HG02798 (cell line): ENCODE measurements around the gene POLR2J.
"Not testable (repeated sequence)": the region's sequence is repeated elsewhere in the genome, so short reads cannot be mapped to it uniquely, and the experiment has no call there.

ENCODE experiments used
- ATAC-seq: cut with Tn5 transposase; IDR thresholded peaks from one replicate; pipeline ENCODE4 v1.9.1; 2021; ENCODE audit warnings: mild to moderate bottlenecking; ENCODE audit not compliant: unreplicated experiment, poor library complexity

The POLR2J gene

DNA sequence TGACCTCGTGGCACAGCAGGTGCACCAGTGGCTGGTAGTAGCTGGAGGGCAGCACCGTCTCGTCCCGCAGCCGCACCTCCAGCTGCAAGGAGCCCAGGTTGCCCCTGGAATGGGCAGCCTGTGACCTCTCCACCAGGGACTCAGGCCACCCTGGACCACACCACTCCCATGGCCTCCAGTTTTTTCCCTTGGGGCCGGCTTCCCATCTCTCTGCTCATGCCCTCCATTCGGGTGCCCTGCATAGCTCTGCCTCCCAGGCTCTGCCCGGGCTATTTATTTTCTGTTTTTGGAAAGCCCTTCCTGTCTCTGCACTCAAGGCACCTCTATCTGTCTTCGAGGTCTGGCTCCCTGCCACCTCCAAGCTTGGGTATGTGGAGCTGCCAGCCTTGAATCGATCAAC is 18.1 kb upstream of the POLR2J start:
- not testable (repeated sequence) for ATAC-seq

DNA sequence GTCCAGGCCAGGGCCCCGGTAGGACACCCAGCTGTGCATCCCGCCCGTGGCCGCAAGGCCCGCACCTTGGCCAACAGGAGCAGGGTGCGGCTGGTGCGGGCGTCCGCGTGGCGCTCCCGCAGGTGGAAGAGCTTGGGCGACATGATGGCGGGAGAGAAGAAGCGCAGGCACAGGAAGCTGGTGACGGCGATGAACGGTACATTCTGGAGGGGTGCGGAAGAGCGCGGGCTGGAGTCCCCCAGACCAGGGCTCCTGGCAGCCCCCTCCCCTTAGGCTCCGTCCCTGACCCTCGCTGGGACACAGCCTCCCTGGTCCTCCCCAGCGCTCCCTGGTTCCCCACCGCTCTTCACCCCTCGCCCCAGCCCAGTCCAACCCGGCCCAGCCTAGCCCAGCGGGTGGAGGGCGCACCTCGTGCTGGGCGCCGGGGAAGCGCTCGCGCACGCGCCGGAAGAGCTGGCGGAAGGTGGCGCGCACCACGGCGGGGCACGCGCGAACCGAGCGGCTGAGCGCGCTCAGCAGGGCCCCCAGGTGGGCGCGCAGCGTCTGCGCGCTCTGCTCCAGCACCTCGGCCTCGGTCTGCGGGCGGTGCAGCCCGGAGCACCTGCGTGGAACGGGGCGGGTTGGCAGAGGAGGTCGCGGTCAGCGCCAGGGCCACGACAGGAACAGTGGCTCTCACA is 15.9 kb upstream of the POLR2J start:
- ATAC-seq = peak; percentile 73

DNA sequence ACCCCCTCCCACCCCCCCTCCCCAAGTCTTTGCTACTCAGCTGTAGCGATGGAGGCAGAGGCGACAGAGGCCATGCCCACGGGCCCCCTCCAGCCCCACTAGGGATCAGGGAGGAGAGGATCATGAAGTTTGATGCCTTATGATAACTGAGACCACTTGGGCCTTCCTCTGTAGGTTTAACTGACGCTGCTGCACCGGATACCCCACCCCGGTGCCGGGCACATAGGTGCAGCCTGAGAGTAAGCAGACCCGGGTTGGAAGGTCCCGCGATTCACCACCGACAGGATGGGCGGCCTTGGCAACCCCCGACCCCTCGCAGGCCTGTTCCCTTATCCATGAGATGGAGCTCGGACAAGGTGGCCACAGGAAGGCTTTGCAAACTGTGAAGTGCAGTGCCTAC is 15.3 kb upstream of the POLR2J start:
- not testable (repeated sequence) for ATAC-seq

DNA sequence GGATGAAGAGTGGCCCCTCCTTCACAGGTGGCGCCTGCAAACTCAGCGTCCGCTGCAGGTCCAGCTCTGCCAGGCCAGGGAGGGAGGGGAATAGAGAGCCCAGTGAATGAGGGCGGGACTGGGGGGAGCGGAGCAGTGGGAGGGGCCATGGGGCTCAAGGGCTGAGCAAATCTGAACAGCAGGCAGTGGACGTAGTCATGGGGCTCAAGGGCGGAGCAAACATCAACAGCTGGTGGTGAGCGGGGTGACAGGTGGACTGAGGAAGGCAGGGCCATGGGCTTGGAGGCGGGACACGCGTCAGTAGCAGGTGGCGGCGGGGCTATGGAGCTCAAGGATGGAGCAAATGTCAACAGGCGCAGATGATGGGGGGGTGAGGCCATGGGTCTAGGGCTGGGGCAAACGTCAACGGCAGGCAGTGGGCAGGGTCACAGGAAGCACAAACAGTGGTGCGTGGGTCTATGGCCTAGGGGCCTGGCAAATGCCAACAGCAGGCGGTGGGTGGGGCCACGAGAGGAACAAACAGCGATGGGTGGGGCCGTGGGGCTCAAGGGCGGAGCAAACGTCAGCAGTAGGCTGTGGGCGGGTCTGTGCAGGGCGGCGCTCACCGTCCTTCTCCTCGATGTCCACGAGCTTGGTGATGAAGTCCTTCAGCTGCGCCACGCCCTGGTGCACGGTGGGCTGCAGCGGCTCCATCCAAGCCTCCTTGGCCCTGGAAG is 14.7 kb upstream of the POLR2J start:
- peak; percentile 52 for ATAC-seq

DNA sequence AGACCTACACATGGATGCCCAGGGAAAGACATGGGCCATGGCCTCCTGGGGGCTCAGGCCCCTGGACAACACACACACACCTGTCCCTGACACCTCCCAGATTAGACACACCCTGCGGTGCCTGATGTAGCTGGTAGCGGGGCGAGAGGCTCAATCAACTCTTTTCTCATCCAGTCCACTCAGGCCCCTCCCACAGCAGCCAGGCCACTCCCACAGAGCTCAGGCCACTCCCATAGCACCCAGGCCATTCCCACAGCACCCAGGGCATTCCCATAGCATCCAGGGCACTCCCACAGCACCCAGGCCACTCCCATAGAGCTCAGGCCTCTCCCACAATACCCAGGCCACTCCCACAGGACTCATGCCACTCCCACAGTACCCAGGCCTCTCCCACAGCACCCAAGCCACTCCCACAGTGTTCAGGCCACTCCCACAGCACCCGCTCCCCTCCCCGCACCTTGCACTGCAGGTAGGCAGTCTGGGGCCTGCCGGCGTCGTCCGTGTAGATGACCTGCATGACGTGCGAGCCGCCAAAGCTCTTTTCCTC is 11.9 kb upstream of the POLR2J start:
- peak; percentile 52 for ATAC-seq

DNA sequence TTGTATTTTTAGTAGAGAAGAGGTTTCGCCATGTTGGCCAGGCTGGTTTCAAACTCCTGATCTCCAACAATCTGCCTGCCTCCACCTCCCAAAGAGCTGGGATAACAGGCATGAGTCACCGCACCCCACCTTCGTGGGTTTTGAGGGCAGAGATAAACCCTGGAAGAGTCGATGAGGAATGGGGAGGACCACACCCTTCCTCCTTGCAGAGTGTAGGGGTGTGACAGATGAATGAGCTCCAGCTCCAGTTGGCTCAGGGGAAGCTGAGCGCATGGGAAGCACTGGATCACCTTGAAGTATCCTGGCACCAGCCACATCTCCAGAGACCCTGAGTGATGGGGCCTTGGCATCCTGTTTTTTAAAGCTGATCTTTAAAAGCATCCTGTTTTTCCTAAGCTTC is 5.6 kb upstream of the POLR2J start:
- ATAC-seq = not testable (repeated sequence)

DNA sequence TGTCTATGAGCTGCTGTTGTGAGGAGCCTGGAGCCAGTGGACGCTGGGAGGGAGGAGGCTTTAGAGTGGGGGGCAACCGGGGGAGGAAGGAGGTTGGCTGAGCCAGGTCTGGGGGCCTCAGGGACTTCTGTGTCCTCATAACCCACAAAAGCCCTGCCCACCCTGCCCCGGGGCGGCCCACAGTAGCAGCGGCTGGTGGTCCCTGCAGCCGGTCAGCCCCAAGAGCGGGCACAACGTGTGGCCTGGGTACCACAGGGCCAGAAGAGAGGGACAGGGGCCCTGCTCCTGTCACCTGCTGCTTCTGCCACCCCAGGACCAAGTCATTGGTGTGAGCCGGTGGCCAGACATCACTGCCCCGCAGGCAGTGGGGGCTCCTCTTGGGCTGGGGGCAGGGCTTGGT is 3.2 kb upstream of the POLR2J start:
- not testable (repeated sequence) for ATAC-seq

DNA sequence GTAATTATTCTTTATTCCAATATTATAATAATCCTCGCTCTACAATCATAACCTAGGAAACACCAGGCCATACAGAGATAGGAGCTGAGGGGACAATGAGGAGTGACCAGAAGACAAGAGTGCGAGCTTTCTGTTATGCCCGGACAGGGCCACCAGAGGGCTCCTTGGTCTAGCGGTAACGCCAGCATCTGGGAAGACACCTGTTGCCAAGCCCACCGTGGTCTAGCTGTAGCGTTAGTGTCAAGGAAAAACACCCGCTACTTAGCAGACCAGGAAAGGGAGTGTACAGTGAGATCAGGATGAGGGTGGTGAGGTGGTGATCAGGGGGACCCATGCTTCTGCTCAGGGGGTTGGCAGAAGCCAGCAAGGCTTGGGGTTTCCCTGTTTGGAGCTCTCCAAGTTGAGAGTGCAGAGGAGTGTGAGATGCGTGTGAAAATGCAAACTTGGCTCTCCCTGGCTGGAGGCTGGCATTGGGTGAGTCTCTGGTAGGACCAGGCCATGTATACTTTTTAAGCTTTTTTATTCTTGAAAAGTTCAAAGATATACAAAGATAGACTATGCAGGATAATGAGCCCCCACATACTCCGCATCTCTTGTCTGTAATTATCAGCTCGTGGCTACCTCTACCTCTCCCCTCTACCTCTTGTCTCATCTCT is 1.4 kb upstream of the POLR2J start:
- not testable (repeated sequence) for ATAC-seq

DNA sequence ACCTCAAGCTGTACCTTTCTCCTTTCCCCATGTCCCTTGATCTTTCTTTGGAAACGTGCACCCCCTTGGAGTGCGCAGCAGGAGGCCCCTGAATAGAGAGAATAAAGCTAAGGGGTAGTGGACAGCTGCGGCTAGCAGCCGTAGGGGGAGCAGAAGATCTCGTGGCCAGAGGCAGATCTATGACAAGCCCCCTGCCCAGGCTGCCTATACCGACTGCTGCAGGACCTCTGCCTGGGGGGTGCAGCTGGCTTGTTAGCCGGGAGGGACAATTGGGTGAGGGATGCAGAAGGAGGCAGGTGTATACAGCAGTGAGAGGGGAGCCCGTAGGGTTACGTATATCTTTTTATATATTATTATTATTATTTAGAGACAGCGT is 475 bp upstream of the POLR2J start:
- peak; percentile 25 for ATAC-seq

DNA sequence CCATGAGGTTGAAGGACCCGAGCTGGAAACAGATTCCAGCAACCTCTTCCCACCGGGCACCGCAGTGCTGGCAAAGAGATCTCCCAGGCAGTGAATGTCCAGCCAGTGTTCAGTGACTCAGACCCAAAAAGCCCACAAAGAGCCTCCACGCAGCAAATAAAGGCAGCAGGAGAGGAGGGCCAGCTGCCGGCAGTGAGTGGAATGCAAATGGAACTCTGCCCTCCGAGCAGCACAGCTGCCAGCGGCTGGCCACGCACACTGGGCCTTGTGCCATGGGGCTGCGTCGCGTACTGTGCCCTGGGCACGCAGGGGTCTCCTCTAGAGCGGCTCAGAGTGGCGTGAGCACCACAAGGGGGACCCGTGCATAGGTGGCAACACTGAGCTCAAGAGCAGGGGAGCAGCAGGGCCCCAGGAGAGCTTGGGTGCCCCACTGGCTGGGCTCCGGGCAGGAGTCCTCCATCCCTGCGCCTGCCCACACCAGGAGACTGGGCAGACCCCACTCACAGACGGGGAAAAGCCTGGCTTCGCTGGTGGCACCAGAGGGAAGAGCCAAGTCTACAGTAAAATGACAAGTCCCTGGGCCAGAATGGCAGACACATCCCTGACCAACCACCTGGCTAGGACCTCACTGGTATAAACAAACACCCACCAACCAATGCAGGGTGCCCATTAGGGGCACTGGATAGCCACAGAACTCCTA is 3.8 kb downstream of the POLR2J start:
- not testable (repeated sequence) for ATAC-seq

DNA sequence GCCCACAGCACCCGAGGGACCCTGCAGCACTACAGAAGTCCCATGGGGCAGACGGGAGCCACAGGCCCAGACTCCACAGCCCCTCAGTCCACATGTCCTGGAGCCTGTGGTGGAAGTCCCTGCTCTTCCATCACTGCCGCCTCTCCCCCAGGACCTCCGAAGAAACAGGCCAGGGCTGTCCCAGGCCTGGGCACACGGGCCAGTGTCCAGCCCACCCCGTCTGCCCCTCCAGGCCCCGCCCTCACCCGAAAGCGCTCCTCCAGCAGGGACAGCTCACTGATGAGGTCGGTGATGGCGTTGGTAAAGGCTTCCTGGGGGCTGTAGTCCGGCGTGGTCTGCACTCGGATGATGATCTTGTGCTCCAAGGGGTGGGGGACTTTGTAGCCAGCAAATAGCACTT is 4.6 kb downstream of the POLR2J start:
- ATAC-seq = not testable (repeated sequence)

DNA sequence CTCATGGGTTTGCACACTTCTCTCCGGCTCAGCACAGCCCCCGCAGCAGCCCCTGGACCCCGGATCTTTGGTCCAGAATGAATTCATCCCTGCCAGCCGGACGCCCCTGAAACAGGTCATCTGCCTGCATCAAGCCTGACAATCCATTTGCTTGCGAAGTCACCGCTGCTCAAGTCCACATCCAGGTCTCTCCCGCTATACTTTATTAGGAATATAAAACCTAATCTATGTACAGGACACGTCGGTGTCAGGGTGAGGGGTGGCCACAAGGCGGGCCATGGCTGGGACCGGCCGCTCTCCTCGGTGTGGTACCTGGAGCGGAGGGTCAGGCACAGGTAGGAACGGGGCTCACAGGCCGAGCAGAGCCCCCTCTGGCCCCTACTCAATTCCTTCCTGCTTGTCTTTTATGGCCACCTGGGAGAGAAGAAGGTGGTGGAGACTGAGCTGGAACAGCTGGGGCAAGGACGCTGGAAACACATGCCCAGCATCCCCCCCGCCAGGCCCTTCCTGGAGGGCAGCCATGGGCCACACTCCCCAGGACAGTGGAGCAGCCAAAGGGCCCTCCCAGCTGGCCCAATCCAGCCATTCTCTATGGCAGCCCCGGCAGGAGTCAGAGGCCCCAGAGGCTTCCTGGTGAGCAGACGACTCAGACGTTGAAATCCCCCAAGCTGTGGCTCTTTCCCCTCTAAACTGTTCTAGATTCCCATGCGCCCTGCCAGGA is 5.3 kb downstream of the POLR2J start:
- no peak for ATAC-seq

DNA sequence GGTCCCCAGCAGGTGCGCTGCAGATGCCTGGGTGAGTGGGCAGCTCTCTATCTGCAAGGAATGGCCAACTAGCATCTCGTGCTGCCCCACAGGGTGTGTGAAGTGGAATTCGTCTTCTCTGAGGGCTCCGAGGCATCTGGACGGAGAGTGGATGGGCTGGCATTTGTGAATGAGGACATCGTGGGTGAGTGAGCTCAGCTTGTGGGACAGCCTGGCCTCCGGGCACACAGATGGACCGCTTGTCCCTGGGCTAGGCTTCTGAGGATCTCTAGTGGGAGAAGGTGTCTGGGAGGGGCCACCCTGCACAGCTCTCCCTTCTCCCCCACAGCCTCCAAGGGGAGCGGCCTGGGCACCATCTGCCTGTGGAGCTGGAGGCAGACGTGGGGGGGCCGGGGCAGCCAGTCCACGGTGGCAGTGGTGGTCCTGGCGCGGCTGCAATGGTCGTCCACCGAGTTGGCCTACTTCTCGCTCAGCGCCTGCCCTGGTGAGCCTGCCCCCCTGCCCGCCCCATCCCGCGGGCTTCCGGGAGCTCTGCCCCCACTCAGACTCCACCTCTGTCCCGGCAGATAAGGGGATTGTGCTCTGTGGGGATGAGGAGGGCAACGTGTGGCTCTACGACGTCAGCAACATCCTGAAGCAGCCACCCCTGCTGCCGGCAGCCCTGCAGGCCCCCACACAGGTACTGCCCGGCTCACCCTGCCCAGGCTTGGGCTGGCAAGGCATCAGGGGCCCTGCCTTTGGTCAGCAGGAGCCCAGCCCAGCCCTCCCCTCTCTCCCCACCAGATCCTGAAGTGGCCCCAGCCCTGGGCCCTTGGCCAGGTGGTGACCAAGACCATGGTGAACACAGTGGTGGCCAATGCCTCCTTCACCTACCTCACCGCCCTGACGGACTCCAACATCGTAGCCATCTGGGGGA is 6.3 kb downstream of the POLR2J start:
- no peak for ATAC-seq

DNA sequence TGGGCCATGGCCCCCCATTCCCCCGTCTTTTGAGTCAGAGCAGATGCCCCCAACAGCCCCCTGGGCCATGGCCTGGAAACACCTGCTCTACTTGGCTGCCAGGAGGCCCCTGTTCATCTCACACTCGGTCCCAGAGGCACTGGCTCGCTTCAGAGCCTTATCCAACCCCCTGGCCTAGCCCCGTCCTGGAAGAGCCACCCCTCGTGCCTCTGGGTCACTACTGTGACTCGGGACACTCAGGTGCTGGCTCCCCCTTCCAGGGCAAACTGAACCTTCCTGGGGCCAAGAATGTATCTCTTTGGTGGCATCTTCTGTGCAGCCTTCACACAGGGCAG is 7.0 kb downstream of the POLR2J start:
- ATAC-seq = no peak

DNA sequence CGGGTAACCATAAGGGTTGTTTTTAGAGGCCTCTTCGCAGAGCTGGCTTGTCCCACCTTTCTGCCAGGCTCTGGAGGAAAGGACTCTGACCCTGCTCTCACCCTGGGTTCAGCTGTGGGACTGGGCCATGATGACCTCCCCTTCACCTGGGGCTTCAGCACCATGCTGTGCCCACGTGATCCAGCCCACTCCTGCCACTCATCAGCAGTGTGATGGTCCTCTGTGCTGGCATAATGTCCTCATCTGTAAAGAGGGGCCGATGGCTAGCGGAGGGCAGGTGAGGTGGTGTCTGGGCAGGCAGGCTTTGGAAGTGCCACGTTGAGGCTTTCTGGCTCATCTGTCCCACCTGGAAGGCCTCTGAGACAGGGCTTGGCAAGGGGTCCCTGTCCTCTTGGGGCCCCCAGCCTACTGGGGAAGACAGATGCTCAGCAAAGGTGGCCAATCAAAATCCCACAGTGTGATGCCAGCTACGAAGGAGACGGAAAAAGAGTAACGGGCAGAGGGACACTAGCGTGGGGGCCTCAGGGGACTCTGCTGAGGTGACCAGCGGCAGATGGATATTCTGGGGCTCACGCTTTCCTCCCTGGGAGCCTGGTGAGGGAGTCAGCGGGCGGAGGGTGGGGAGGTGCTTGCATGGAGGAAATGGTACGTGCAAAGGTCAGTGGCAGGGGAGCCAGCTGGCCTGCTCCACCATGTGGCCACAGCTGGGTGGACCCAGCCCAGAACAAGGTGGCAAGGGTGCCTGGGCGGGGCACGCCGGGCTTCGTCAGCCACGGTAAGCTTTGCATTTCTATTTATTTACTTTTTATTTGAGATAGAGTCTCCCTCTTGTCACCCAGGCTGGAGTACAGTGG is 8.5 kb downstream of the POLR2J start:
- no peak for ATAC-seq

DNA sequence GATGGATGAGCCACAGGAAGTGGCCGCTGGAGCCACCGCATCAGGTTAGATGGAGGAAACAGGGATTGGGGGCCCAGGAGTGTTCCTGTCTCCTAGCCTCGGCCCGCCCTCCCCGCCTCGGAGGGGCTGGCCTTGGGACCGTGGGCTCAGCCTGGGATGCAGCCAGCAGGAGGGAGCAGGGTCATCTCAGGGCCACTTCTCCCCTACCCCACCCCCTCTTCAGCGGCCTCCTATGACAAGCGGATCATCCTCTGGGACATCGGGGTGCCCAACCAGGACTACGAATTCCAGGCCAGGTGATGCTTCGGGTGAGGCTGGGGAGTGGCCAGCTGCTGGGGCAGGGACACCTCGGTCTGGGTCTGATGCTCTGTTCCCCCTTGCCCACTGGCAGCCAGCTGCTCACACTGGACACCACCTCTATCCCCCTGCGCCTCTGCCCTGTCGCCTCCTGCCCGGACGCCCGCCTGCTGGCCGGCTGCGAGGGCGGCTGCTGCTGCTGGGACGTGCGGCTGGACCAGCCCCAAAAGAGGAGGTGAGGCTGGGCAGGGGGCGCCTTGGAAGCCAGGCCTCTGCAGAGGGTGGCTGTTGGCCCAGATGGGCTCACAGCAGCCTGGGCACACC is 9.3 kb downstream of the POLR2J start:
- no peak for ATAC-seq

DNA sequence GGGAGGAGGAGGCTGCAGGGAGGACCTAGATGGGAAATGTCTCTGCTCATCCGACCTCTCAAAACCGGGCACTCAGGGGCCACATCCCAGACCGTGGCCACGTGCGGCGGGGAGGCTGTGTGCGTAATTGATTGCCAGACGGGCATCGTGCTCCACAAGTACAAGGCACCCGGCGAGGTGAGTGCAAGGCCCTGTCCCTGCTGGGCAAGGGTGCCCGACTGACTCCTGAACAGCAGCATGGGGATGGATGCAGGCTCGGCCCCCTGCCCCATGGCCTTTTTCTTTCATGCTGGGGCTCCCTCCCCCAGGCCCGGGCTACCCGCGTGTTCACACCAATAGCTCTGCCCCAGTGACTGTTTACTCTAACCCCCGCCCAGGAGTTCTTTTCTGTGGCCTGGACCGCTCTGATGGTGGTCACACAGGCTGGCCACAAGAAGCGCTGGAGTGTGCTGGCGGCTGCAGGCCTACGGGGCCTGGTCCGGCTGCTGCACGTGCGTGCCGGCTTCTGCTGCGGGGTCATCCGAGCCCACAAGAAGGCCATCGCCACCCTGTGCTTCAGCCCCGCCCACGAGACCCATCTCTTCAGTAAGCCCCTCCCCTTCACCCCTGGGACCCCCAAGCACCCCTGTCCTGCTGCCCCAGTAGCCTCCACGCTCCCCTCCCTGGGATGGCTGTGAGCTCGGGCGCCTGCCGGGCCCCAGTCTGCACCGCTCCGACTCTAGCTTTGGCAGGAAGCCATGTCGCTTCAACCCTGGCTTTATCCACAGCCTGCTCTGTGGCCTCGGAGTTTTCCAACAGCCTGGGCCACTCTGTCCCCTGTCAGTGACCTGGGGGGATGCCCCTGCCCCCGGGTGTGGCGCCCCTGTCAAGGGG is 10.0 kb downstream of the POLR2J start:
- ATAC-seq = no peak
